Activated naive CD8-positive, alpha-beta T cell (primary cell): ENCODE results near the gene DHCR7.

Experiments used
- H3K27ac Mint-ChIP-seq: one replicate; pipeline ENCODE4 v1.8.0; 2021; ENCODE audit warnings: mixed read lengths
- H3K27me3 Mint-ChIP-seq: one replicate; pipeline ENCODE4 v1.8.0; 2021; ENCODE audit warnings: mixed read lengths
- H3K36me3 Mint-ChIP-seq: one replicate; pipeline ENCODE4 v1.8.0; 2021; ENCODE audit warnings: mixed read lengths
- H3K4me1 Mint-ChIP-seq: one replicate; pipeline ENCODE4 v1.8.0; 2021; ENCODE audit warnings: low read depth, mixed read lengths
- H3K4me3 Mint-ChIP-seq: one replicate; pipeline ENCODE4 v1.8.0; 2021; ENCODE audit warnings: mild to moderate bottlenecking, mixed read lengths
- H3K9me3 Mint-ChIP-seq: one replicate; pipeline ENCODE4 v1.8.0; 2021; ENCODE audit warnings: low read depth, mixed read lengths

DHCR7 gene

DNA sequence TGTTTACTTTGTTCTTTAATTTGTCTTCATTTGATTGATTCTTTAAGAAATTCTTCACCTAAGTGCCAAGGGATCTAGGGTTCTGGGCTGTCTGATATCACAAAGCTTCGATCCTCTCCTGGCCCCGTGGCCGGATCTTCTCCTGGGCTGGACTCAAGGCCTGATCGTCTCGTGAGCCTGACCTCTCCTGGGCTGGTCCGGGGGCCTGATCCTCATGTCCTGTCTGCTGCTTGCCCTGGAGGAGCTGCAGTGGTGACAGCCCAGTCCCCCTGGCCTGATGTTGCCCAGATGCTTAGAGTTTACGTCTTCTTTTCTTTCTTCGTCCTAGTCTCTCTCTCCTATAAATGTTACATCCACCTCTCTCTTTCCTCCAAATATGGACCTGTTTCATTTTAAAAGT lies 8.1 kb upstream of the DHCR7 start:
- H3K9me3 Mint-ChIP-seq, result no peaks in the 10 kb centered on the region
- H3K36me3 Mint-ChIP-seq, result peaks cover 10% of the 10 kb centered on the region
- no peaks in the 10 kb centered on the region for H3K27me3 Mint-ChIP-seq
- H3K27ac Mint-ChIP-seq, result no peak overlapping the region
- peaks cover 33% of the 10 kb centered on the region for H3K4me1 Mint-ChIP-seq
- H3K4me3 Mint-ChIP-seq, result no peak overlapping the region

DNA sequence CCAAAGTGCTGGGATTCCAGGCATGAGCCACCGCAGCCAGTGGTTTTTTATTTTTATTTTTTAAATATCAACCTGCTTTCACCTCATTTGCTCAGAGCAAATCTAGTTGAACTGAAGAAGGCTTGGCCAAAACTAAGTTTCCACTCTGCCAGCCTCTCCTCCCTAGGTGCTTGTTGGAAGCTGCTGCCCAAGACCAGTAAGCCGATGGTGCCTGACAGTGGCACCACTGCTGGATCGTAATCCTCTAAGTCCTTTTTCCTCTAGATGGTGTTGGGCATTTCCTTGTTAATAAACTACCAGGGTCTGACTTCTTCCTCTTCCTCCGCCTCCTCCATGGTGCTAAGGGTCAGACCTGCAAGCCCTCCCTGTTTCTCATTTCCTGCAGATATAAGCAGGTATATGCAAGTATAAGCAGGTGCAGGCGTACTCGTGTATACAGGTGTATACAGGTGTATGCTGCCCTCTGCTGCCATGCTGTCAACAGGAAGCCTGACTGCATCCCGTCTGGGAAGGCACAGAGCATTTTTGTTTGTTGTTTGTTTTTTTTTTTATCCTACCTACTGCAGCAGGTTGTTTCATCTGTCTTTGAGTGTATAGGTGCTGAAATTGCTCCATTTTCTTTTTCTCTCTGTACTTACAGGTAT lies 6.4 kb upstream of the DHCR7 start:
- Mint-ChIP-seq H3K4me1 (peaks cover 47% of the 10 kb centered on the region), H3K9me3 (no peaks in the 10 kb centered on the region), H3K27me3 (no peaks in the 10 kb centered on the region), H3K27ac (peak overlapping the region; percentile 43), H3K36me3 (peaks cover 4% of the 10 kb centered on the region), H3K4me3 (peak overlapping the region; percentile 64)

DNA sequence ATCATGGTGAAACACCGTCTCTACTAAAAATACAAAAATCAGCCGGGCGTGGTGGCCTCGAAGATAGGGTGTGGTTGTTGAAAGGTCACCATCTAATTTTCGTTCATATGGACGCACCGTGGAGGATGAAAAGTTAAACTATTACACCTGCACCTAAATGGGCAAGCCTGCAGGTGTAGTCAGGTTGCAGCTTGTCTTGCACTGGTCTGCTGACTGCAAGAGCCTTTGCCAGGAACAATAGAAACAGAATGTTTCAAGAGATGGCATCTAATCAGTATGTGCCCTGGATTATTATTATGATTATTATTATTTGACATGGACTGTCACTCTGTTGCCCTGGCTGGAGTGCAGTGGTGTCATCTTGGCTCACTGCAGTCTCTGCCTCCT lies 5.7 kb upstream of the DHCR7 start:
- H3K9me3 Mint-ChIP-seq, result no peaks in the 10 kb centered on the region
- H3K4me3 Mint-ChIP-seq, result peak overlapping the region; percentile 90
- H3K4me1 Mint-ChIP-seq, result peaks cover 52% of the 10 kb centered on the region
- H3K36me3 Mint-ChIP-seq, result peaks cover 3% of the 10 kb centered on the region
- H3K27me3 Mint-ChIP-seq, result no peaks in the 10 kb centered on the region
- H3K27ac Mint-ChIP-seq, result peak overlapping the region; percentile 64

DNA sequence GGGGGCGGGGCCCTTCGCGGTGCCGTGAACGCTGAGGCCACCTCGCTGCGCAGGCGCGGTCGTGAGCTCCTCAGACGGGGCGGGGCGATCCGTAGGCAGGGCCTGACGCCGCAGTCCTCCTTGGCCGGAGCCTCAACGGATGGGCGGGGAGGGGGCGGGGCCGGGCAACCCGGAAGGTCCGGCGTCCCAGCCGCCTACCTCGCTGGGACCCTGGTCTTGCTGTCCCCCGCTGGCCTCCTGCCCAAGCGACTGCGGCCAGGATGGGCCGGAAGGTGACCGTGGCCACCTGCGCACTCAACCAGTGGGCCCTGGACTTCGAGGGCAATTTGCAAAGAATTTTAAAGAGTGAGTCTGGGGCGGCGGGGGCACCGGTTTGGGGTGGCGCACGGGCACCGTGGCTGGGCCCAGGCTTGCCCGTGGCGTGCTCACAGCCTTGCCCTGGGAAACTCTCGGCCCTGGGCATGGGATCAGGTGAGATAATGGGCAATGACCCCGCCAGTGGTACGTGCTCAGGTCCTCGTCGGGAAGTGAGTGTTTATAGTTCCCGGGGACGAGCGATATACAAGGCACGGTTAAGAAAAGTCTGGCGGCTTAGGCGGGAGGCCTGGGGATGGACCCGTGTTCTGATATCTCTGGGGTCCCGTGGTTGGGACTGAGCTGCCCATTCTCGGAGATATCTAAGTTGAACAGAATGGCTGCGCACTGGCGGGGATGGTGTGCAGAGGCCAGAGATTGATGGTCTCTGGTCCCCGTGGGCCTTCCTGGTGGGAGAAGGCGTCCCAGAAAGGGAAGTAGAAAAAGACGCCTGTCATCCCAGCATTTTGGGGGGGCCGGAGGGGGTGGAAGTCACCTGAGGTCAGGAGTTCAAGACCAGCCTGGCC lies 5.1 kb upstream of the DHCR7 start, which contains the start of gene NADSYN1:
Gene NADSYN1 (plus strand): TSS at position 167 of the 881 bp plus-strand sequence. CDS start 94 bp downstream, at position 261.
- Mint-ChIP-seq H3K36me3 (peaks cover 3% of the 10 kb centered on the region), H3K4me3 (peak within 1 kb of the TSS; percentile 90), H3K27me3 (no peaks in the 10 kb centered on the region), H3K9me3 (no peaks in the 10 kb centered on the region), H3K27ac (peak within 1 kb of the TSS; percentile 89), H3K4me1 (peaks cover 52% of the 10 kb centered on the region)

DNA sequence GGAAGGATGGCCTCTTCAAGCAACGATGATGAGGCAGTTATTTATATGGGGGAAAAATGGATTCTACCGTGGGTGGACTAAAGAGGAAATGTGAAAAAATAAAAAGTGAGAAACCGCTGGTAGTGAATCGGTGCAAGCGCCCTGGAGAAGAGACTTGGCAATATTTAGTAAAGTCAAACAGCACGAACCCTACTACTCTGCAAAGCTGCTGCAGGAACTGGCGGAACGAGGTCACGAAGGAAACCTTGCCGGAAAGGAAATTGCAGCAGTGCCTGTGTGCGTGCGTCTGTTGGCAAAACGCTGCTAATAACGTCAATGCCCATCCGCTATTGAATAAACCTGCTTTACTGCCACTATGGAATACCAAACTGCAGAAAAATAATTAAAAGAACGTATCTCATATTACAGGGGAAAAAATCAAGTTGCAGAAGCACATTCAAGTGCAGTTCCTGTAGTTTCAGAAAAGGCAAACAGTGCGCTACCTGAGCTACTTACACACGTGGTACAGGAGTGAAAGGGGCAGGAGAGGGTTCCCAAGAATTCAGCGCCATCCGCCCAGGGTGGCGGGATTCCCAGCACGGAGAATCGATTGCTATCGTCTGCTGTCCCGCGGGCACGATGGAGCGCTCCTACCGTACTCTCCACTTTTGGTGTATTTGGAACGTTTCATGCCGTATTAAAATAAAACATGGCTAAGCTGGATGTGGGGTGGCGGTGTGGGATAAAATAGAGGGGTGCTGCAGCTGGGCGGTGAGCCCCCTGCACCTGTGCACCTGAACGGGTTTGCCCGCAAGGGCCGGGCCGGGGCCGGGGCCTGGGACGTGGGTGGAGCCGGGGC lies 4.2 kb upstream of the DHCR7 start:
- Mint-ChIP-seq H3K36me3 (peaks cover 3% of the 10 kb centered on the region), H3K27me3 (no peaks in the 10 kb centered on the region), H3K27ac (peak overlapping the region; percentile 89), H3K4me3 (peak overlapping the region; percentile 90), H3K9me3 (no peaks in the 10 kb centered on the region), H3K4me1 (peaks cover 54% of the 10 kb centered on the region)

DNA sequence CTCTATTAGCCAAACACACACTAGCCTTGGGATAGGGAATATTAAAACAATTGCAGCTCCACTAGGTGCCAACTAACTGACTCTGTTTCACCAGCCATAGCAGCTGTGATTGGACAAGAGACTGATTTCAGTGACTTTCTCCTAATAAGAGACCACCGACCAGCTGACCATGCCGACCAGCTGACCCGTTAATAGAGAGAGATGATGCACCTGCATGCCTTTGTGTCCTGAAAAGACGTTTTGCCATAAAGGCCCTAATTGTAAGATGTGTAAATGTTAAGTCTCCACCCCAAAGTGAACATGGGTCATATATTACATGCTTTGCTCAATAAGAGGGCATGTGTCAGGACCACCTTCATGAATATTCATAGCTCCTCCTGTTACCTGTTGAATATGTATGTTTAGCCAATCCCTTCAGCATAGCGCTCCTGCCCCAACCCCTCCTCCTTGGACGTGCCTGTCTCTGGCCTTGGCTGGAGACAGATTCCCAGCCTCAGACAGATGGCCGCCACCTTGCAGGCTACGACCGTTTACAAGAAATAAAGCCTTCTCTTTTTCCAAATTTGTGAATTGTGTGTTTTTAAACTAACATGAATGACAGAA lies 3.5 kb upstream of the DHCR7 start:
- peaks cover 61% of the 10 kb centered on the region for H3K4me1 Mint-ChIP-seq
- no peaks in the 10 kb centered on the region for H3K9me3 Mint-ChIP-seq
- peak overlapping the region; percentile 89 for H3K27ac Mint-ChIP-seq
- H3K27me3 Mint-ChIP-seq, result no peaks in the 10 kb centered on the region
- H3K4me3 Mint-ChIP-seq, result peak overlapping the region; percentile 90
- H3K36me3 Mint-ChIP-seq, result peaks cover 3% of the 10 kb centered on the region

DNA sequence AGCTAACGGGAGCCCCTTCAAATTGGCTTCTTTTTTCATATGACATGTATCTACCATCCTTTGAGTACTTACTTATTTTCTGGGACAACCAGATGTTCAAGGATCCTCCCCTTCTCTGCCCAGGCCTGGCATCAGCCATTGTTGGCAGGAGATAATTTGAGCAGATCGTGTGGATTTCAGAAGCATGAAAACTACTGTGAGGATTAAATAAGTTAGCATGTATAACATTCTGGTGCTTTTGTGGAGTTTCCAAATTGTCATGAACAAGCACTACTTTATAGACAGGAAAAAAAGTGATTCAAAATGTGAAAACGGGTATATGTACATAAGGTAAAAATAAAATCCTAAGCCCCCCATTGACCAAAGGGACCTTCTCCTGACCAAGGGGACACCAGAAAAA lies 2.7 kb upstream of the DHCR7 start:
- peaks cover 5% of the 10 kb centered on the region for H3K9me3 Mint-ChIP-seq
- H3K4me3 Mint-ChIP-seq, result peak overlapping the region; percentile 90
- H3K27ac Mint-ChIP-seq, result peak overlapping the region; percentile 89
- H3K4me1 Mint-ChIP-seq, result peaks cover 58% of the 10 kb centered on the region
- no peaks in the 10 kb centered on the region for H3K27me3 Mint-ChIP-seq
- peaks cover 10% of the 10 kb centered on the region for H3K36me3 Mint-ChIP-seq

DNA sequence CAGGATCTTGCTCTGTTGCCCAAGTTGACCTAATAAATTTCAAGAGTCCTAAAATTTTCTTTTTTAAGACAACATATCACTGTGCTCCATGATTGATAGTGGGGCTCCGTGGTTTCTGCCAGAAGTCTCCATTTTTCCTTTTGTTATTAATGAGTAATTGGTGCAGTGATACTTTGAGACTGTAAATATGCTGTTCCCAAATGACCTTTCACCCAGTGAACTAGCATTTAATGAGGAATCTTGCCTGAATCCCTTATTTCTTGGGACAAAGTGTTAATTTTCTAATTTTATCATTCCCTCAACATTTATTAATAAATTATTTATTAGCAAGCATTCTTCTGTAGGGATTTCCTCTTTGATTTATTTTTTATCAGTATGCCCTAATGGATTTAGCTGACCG lies 2.3 kb upstream of the DHCR7 start:
- Mint-ChIP-seq H3K27me3 (no peaks in the 10 kb centered on the region), H3K36me3 (peaks cover 9% of the 10 kb centered on the region), H3K27ac (peak overlapping the region; percentile 89), H3K4me1 (peaks cover 57% of the 10 kb centered on the region), H3K9me3 (peaks cover 7% of the 10 kb centered on the region), H3K4me3 (peak overlapping the region; percentile 59)

DNA sequence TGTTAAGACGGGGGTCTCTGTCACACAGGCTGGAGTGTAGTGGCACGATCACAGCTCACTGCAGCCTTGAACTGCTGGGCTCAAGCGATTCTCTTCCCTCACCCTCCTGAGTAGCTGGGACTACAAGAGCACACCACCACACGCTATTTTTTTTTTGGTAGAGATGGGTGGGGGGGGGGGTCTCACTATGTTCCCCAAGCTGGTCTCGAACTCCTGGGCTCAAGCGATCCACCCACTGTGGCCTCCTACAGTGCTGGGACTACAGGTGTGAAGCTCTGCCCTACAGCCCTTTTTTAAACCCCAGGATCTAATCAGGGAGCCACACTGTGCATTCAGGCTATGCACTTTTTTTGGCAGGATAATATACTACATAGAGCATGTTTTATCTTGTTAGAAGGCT lies 1.4 kb upstream of the DHCR7 start:
- Mint-ChIP-seq H3K4me3 (peak overlapping the region; percentile 93), H3K36me3 (peaks cover 15% of the 10 kb centered on the region), H3K27me3 (no peaks in the 10 kb centered on the region), H3K4me1 (peaks cover 52% of the 10 kb centered on the region), H3K27ac (peak overlapping the region; percentile 94), H3K9me3 (peaks cover 7% of the 10 kb centered on the region)

DNA sequence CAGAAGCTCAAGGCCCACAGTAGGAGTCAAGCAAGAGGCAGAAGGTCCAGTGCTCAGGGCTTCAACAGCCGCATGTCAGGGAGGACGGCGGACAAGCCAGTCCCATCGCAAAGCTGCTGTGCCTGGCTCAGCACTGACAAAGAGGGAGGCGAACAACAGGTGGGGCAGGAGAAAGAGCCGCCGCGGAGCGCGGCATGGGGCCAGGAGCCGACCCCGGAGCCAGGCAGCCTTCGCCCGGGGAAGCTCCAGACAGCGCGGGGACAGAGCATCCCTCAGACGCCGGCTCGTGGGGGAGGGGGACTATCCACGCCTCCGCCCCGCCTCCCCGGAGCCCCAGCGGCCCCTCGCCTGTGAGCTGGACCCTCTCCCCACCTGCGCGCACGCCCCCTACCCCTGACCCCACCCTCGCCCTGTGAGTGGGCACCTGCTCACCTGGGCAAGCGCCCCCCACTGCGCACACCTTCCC lies 369 bp downstream of the DHCR7 start:
- Mint-ChIP-seq H3K4me3 (peak overlapping the region; percentile 93), H3K4me1 (peaks cover 44% of the 10 kb centered on the region), H3K36me3 (peaks cover 17% of the 10 kb centered on the region), H3K9me3 (peaks cover 7% of the 10 kb centered on the region), H3K27ac (peak overlapping the region; percentile 80), H3K27me3 (no peaks in the 10 kb centered on the region)

DNA sequence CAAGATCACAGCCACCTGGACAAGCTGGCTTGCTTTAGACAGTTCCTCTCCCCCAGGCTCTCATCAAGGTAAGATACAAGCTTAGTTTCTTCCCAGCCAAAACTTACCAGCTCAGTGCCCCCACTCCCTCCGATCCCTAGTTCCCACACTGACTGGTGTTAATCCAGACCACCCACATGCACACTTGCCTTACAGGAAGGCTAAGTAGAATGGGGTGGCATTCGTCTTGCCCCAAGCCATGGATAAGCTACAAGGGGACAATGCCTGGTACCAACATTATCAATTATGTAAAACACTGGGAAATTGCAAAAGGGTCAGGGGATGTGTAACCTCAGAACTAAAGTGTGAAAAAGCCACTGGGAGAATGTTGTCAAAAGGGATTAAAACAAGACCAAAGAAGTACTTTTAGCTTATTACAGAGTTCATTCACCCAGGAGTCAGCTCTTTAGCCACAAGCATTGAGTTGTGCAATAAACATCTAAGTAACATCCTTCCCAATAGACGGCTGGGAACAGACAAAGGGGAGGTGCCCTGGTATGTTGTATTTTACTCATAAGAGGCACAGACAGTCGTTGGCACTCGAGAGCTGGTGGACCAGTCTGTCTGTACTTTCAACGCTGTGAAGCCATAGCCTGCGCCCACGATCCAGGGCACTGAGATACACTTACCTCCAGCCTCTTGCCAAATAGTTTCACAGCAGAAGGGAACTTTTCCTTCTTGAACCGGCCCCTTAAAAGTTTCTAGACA lies 1.1 kb downstream of the DHCR7 start:
- H3K4me1 Mint-ChIP-seq, result peaks cover 41% of the 10 kb centered on the region
- H3K4me3 Mint-ChIP-seq, result peak overlapping the region; percentile 93
- no peaks in the 10 kb centered on the region for H3K27me3 Mint-ChIP-seq
- H3K36me3 Mint-ChIP-seq, result peaks cover 17% of the 10 kb centered on the region
- H3K27ac Mint-ChIP-seq, result peak overlapping the region; percentile 80
- H3K9me3 Mint-ChIP-seq, result peaks cover 7% of the 10 kb centered on the region

DNA sequence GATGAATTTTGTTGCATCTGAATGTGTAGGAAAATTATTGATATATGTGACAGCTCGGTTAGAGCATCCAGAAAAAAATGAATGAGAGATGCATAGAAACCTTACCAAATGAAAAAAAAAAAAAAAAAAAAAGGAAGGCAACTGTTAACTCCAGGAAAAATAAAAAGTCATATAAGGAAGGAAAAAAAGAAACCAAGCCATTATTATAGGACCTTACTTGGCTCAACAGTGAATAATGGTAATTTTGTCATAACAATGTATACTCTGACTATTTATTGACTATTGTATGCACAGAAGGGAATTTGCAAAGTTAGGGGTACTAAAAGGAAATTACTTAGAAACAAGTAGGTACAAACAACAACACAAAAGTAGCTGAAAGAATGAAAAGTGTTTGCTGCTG lies 2.0 kb downstream of the DHCR7 start:
- Mint-ChIP-seq H3K36me3 (peaks cover 17% of the 10 kb centered on the region), H3K4me3 (peak overlapping the region; percentile 93), H3K9me3 (peaks cover 7% of the 10 kb centered on the region), H3K27me3 (no peaks in the 10 kb centered on the region), H3K27ac (no peak overlapping the region), H3K4me1 (peaks cover 31% of the 10 kb centered on the region)

DNA sequence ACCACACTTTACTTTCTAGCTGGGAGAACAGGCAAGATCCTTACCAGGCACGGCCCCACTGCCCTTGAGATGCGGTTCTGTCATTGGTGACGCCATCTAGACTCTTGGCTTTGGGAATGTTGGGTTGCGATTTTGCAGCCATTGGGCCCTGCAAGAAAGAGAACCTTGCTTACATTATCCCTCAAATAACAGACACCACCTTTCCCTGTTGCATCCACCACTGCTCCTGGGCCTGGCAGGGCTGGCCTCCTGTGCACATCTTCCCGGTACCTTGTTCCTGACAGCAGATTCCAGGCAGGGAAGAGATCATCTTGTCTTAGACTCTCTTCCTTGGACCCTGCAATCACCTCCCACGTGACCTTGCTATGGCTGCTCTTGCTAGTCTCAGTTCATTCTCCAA lies 3.4 kb downstream of the DHCR7 start:
- Mint-ChIP-seq H3K9me3 (peaks cover 7% of the 10 kb centered on the region), H3K4me1 (peaks cover 21% of the 10 kb centered on the region), H3K36me3 (peaks cover 17% of the 10 kb centered on the region), H3K27me3 (no peaks in the 10 kb centered on the region), H3K4me3 (no peak overlapping the region), H3K27ac (no peak overlapping the region)
